HG03558 (cell line): Measurements from ENCODE around the gene BCL6.

ENCODE experiments used
- ATAC-seq: cut with Tn5 transposase; IDR thresholded peaks from one replicate; pipeline ENCODE4 v1.9.1; 2021; ENCODE audit warnings: moderate number of reproducible peaks; ENCODE audit not compliant: unreplicated experiment; ENCODE audit errors: extremely low read depth

BCL6 gene

DNA sequence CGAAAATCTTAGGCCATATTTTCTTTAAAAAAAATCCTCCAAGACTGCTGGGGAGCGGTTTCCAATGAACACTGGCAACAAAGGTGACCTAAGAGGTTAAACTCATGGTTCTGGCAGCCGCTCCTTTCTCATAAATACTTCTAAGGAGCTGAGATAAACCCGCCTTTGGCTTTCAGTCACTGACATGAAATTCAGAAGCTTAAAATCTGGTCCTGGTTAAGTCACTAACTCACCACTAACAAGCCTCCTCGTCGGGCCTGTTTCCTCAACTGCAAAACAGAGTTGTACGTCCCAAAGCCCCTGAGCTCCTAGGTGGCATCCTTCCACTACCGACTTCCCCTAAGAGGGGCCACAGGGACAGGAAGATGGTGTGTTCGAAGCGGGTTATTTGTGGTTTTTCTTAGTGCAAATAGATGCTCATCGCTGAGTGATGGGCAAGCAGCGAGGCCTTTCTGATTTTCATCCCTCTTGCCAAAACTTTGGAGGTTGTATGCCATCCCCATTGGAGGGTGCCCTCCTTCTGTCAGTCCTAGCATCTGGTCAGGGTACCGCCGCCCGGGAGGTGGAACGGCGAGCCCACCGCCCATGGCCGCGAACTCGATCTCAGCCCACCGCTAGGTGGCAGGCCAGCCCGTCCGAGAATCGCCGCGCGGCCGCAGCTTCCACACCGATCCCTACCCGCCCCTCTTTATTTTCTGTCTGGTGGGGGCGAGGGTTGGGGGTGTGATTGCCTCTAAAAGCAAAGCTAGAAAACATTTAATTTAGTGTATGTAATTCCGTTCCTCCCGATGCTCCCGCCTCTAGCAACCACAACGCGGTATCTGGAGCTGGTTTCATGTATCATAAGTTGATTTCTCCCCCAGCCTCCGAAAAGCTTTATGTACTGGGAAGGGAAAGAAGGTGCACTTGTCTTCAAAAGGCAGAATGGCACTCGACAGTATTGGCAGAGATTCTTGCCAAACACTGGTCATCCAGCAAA, 4.6 kb downstream of the BCL6 start:
- no peak for ATAC-seq

- ATAC-seq, result no peak
These were observed 5.5 kb downstream of the BCL6 start for GRCh38 chr3:187739561-187740332.

- no peak for ATAC-seq
These were observed 6.1 kb downstream of the BCL6 start for GRCh38 chr3:187739094-187739560.

DNA sequence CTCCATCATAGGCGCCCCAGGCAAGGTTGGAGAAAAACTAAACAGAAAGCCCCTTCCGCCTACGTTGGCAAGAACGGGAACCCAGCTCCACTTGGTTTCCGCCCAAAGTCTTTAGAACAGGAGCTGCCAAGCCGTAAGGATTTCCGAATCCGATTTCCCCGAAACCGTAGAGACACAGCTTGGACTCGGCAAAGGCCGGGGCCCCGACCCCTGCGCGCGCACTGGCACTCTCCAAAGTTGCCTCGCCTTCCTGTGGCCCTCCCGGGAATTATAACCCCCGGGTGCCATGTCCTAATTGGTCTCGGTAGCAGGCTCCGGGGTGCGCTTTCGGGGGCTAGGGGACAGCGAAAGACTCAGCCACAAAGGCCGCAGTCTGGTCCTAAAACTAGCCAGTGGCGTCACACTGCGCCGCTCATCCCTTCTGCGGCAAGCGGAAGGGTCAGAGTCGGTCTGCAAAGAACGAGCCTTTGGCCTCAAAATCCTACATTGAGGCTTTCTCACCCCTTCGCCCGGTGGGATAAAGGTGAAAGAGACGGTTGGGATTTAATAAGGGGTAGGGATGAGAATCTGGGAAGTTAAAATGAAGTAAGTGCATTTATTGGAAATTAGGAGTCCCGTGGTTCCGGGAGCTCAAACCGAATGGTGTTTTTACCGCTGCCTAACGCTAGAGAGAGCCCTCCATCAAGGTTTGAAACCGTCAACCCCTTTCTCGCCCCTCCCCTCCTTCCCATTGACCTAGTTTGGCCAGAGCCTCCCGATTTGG, 6.8 kb downstream of the BCL6 start:
- peak; percentile 33 for ATAC-seq

- ATAC-seq, result no peak
These were observed 7.3 kb downstream of the BCL6 start for GRCh38 chr3:187738071-187738330.

DNA sequence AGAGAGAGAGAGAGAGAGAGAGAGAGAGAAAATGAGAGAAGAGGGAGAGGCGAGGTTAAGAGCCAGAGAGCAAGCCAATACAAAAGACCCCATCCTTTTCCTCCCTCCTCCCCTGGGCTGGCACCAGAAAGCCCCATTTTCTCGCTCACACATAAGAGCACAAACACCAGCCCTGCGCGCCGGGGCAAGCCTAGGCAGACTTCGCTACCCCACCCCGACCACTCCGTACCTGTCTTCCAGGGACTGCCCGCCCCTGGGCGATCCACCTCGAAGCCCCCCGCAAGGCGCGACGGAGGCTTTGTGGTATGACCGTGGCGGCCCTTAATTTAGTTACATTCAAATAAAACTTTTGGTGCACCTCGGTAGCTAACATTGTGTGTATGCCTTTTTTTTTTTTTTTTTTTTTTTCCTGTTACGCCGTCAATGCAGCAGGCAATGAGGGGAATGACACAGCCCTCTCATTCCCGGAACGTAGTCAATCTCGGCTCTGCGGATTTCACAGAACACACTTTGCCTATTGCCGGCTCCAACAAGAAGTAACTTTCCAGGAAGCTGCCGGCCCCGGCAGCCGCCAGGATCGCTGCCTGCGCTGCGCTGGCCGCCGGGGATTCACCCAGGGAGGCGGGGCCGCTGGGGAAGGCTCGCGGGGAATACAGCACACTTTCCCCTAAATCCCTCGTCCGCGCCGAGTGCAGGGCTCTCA, 7.7 kb downstream of the BCL6 start:
- ATAC-seq, result no peak

- no peak for ATAC-seq
These were observed 8.3 kb downstream of the BCL6 start for GRCh38 chr3:187737006-187737367.

DNA sequence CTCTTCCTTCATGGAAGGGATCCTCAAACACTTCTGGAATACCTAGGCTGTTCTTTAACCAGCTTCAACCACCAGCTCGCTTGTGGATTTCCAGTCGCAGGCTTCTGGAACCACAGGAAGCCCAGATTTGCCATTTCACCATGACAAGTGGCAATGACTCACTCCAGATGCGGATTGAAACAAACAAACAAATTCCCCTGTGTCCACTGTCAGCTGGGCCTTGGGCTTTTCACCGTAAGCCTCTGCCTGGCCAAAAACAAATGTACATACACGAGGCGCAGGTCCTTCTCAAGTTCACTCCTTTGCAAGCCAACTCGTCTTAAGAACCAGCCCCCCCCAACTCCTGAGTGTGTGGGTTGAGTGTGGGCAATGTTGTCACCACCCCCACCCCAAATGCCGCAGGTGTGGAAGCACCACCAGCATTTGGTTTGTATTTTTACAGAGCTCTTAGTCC, 8.8 kb downstream of the BCL6 start:
- no peak for ATAC-seq

DNA sequence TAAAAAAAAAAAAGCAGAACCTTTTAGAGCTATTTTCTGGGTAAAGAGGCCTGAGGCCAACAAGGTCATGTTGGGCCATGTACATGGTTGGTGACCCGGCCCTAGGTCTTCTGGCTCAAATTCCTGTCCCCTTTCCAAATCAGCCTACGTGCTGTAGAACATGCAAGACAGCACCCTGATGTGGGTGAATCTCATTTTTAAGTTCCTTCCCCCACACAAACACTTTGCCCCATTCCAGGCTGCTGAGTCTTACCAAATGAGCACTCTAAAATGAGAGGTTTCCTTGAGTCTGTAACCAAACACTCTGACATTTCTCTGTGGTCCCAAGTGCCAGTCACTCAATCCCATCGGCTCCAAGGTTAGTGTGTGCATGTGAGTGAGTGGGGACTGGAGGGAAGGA, 9.4 kb downstream of the BCL6 start:
- ATAC-seq, result no peak

GRCh38 chr3:187735383-187735782, 9.9 kb downstream of the BCL6 start:
- no peak for ATAC-seq

- ATAC-seq, result no peak
These were observed 10.4 kb downstream of the BCL6 start for GRCh38 chr3:187734841-187735240.

GRCh38 chr3:187733371-187733770, 11.9 kb downstream of the BCL6 start:
- ATAC-seq, result no peak

DNA sequence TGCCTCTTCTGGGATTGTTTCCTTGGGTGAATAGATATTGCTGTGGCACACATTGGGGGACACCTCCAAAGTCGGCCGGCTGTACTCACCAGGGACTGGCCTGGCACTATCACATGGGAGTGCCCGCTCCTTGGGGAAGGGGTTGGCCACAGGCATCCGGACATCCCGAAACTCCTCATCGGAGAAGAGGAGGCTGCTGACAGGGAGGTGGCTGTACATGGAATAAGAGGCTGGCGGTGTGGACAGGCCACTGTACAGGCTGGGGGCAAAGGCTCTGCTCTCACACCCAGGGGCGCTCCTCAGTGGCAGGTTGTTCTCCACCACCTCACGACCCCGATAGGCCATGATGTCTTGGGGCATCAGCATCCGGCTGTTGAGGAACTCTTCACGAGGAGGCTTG, 15.7 kb downstream of the BCL6 start:
- no peak for ATAC-seq

DNA sequence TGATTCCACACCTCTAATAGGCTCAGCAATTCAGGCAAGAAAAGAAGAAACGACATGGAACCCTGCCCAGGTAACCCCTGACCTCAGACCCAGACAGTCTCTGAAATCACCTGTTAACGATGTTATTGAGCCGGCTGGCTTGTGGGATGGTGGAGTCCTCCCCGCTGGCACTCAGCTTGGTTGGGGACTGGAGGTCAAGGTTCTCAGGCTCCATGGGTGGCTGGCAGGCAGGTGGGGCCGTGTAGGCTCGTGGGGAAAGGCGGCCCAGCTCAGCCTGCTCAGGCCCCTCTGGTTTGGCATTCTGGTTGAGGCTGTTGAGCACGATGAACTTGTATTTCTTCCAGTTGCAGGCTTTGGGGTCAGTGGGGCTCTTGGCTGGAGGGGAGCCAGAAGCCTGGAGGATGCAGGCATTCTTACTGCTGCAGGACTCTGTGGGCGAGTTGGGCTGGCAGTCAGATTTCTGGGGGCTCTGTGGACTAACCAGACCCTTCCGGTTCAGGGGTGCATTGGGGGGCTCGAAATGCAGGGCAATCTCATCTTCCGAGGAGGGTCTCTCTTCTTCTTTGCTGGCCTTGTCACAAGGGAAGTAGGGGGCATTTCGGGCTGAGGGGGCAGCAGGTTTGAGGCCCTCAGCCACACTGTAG, 16.2 kb downstream of the BCL6 start:
- ATAC-seq, result no peak

GRCh38 chr3:187728248-187728647, 17.0 kb downstream of the BCL6 start:
- ATAC-seq, result no peak

DNA sequence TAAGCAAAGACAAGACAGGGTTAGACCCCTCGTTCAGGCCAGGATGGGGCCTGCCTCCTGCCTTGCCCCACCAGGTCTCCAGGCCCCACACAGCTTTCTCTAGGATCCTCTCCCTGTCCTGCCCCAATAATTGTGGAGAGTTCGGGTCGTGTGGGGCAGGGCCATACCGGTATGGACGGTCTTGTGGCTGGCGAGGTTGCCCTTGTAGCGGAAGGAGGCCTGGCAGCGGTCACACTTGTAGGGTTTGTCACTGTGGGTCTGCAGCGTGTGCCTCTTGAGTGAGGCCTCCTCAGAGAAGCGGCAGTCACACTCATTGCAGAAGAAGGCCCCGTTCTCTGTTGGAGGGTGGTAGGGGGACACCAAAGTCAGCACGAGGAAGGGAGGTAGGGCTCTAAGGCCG, 18.7 kb downstream of the BCL6 start:
- no peak for ATAC-seq

DNA sequence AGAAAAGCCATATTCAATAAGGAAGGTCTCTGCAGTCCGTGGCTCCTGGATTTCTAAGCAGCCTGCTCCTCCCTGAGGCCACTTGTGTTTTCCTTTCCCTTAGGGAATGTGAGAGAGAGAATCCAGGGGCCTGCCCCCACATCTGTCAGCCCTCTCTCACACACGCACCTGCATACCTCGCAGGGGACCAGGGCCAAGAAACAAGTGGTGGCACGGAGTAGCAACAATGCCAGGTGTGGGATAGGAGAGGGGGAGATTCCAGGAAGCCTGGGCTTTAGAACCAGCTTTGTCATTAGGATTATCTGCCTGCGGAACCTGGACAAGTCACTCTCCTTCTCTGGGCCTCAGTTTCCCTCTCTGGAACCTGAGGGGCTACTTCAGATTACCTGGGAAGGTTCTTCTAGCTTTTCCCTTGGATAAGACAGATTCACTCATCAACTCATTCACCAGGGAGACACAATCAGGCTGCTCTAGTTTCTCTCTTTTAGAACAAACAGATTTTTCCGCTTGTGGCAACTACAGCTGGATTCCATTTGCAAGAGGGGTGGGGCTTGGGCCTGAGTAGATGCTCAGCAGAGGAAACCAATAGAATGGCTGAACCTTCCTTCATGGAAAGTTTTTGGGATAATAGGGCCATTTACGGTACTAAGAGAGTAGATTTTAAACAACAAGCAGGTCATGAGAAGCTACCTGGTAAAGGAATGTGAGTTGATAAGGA, 19.5 kb downstream of the BCL6 start:
- no peak for ATAC-seq

DNA sequence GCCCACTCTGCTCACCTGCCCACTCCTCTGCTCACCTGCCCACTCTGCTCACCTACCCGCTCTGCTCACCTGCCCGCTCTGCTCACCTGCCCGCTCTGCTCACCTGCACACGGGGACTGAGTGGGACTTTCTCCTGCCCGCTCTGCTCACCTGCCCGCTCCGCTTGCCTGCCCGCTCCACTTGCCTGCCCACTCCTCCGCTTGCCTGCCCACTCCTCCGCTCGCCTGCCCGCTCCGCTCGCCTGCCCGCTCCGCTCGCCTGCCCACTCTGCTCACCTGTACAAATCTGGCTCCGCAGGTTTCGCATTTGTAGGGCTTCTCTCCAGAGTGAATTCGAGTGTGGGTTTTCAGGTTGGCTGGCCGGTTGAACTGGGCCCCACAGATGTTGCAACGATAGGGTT, 20.0 kb downstream of the BCL6 start:
- no peak for ATAC-seq

DNA sequence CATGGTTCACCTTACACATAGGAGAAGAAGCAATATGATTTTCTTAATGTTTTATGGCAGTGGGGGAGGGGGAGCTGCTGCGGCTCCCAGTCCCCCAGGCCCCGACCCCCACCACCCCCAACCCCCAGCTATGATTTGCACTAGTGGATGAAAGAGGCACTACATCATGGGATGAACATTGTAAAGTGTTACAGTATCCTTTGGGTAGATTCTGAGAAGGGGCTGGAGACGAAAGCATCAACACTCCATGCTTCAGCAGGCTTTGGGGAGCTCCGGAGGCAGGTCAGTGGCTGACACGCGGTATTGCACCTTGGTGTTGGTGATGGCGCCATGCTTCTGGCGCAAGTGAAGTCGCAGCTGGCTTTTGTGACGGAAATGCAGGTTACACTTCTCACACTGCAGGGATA, 23.1 kb downstream of the BCL6 start:
- no peak for ATAC-seq
